ENCODE results near the gene DPRX. TPM values are rescaled to one million over a fixed set of nuclear protein-coding genes. Genes with fewer than 3 reads are reported as not detected.
"Not testable (repeated sequence)": the region's sequence is repeated elsewhere in the genome, so short reads cannot be mapped to it uniquely, and the experiment has no call there.

DPRX gene
- total RNA-seq, 2 experiments from 2014 or later = not detected

GRCh38 chr19:53649746-53650593 lies 18.2 kb downstream of the DPRX start:
- ATAC-seq (no peak), DNase-seq (no peak)
- peaks cover 8% of the 10 kb centered on the region for H3K9me3 Mint-ChIP-seq (ENCODE audit: low read depth)
- POLR2A ChIA-PET = no interaction called here
- CTCF ChIA-PET = no interaction called here
- H3K36me3 Mint-ChIP-seq (ENCODE audit: low read depth) = peaks cover 2% of the 10 kb centered on the region
- H3K4me3 Mint-ChIP-seq = no peak overlapping the region
- H3K4me1 Mint-ChIP-seq = no peaks in the 10 kb centered on the region
- intact Hi-C loops (cut with DNase I, micrococcal nuclease) = no loop called here
- no peaks in the 10 kb centered on the region for H3K27me3 Mint-ChIP-seq
- no peak overlapping the region for H3K27ac Mint-ChIP-seq

- Mint-ChIP-seq H3K27ac (no peak overlapping the region), H3K9me3 (ENCODE audit: low read depth) (peaks cover 12% of the 10 kb centered on the region), H3K27me3 (no peaks in the 10 kb centered on the region), H3K36me3 (ENCODE audit: low read depth) (peaks cover 3% of the 10 kb centered on the region), H3K4me3 (no peak overlapping the region), H3K4me1 (no peaks in the 10 kb centered on the region)
- CTCF ChIA-PET = no interaction called here
- POLR2A ChIA-PET = interaction anchor here (0.6 kb wide), 1 partner anchor 118 kb away, joined by 3 read pairs; no protein-coding TSS in a partner anchor
- no peak for ATAC-seq
- no peak for DNase-seq
- intact Hi-C loops (cut with DNase I, micrococcal nuclease) = no loop called here
These were observed 20.7 kb downstream of the DPRX start for GRCh38 chr19:53652476-53652875.

GRCh38 chr19:53655042-53655665 lies 23.4 kb downstream of the DPRX start:
- intact Hi-C loops (cut with DNase I, micrococcal nuclease) = no loop called here
- ChIA-PET POLR2A (no interaction called here), CTCF (no interaction called here)
- DNase-seq (no peak), ATAC-seq (no peak)
- H3K9me3 Mint-ChIP-seq (ENCODE audit: low read depth) = peaks cover 12% of the 10 kb centered on the region
- no peak overlapping the region for H3K27ac Mint-ChIP-seq
- no peaks in the 10 kb centered on the region for H3K4me1 Mint-ChIP-seq
- H3K36me3 Mint-ChIP-seq (ENCODE audit: low read depth) = peaks cover 1% of the 10 kb centered on the region
- H3K27me3 Mint-ChIP-seq = no peaks in the 10 kb centered on the region
- H3K4me3 Mint-ChIP-seq = no peak overlapping the region

GRCh38 chr19:53657330-53657729 lies 25.5 kb downstream of the DPRX start:
- ChIA-PET CTCF (no interaction called here), POLR2A (no interaction called here)
- peaks cover 15% of the 10 kb centered on the region for H3K9me3 Mint-ChIP-seq (ENCODE audit: low read depth)
- no peak overlapping the region for H3K27ac Mint-ChIP-seq
- no peak for ATAC-seq
- peaks cover 1% of the 10 kb centered on the region for H3K36me3 Mint-ChIP-seq (ENCODE audit: low read depth)
- no peak for DNase-seq
- no peak overlapping the region for H3K4me3 Mint-ChIP-seq
- intact Hi-C loops (cut with DNase I, micrococcal nuclease) = no loop called here
- no peaks in the 10 kb centered on the region for H3K4me1 Mint-ChIP-seq
- no peaks in the 10 kb centered on the region for H3K27me3 Mint-ChIP-seq

- H3K36me3 Mint-ChIP-seq (ENCODE audit: low read depth) = peaks cover 1% of the 10 kb centered on the region
- POLR2A ChIA-PET = no interaction called here
- no peaks in the 10 kb centered on the region for H3K27me3 Mint-ChIP-seq
- intact Hi-C loops (cut with DNase I, micrococcal nuclease) = no loop called here
- CTCF ChIA-PET = no interaction called here
- ATAC-seq = no peak
- no peaks in the 10 kb centered on the region for H3K4me1 Mint-ChIP-seq
- no peak overlapping the region for H3K4me3 Mint-ChIP-seq
- peaks cover 14% of the 10 kb centered on the region for H3K9me3 Mint-ChIP-seq (ENCODE audit: low read depth)
- no peak overlapping the region for H3K27ac Mint-ChIP-seq
- DNase-seq = no peak
These were observed 26.0 kb downstream of the DPRX start for GRCh38 chr19:53657778-53658177.

- Mint-ChIP-seq H3K27ac (no peak overlapping the region), H3K4me1 (no peaks in the 10 kb centered on the region), H3K4me3 (no peak overlapping the region), H3K9me3 (ENCODE audit: low read depth) (peaks cover 13% of the 10 kb centered on the region), H3K36me3 (ENCODE audit: low read depth) (peaks cover 1% of the 10 kb centered on the region), H3K27me3 (no peaks in the 10 kb centered on the region)
- ChIA-PET POLR2A (no interaction called here), CTCF (interaction anchor here (0.6 kb wide), 1 partner anchor 878 kb away, joined by 3 read pairs; no protein-coding TSS in a partner anchor)
- no peak for ATAC-seq
- intact Hi-C loops (cut with DNase I, micrococcal nuclease) = no loop called here
- DNase-seq = peak; percentile 14
These were observed 27.5 kb downstream of the DPRX start for GRCh38 chr19:53659292-53659691.

GRCh38 chr19:53660584-53660983 lies 28.8 kb downstream of the DPRX start:
- intact Hi-C loops (cut with DNase I, micrococcal nuclease) = no loop called here
- CTCF ChIA-PET = interaction anchor here (1.2 kb wide), 1 partner anchor 28 kb away, joined by 3 read pairs; no protein-coding TSS in a partner anchor
- DNase-seq = no peak

GRCh38 chr19:53662209-53662608 lies 30.4 kb downstream of the DPRX start:
- POLR2A ChIA-PET = no interaction called here
- intact Hi-C loops (cut with DNase I, micrococcal nuclease) = no loop called here
- Mint-ChIP-seq H3K27me3 (no peaks in the 10 kb centered on the region), H3K4me3 (no peak overlapping the region), H3K9me3 (ENCODE audit: low read depth) (peaks cover 7% of the 10 kb centered on the region), H3K27ac (no peak overlapping the region), H3K4me1 (no peaks in the 10 kb centered on the region), H3K36me3 (ENCODE audit: low read depth) (no peaks in the 10 kb centered on the region)
- ATAC-seq (no peak), DNase-seq (no peak)
- CTCF ChIA-PET = no interaction called here

More at GRCh38 chr19:53660584-53660983, 28.8 kb downstream of the DPRX start:
- no peak for ATAC-seq
- POLR2A ChIA-PET = no interaction called here
- Mint-ChIP-seq H3K4me1 (no peaks in the 10 kb centered on the region), H3K27me3 (no peaks in the 10 kb centered on the region), H3K9me3 (ENCODE audit: low read depth) (peaks cover 10% of the 10 kb centered on the region), H3K27ac (no peak overlapping the region), H3K36me3 (ENCODE audit: low read depth) (no peaks in the 10 kb centered on the region), H3K4me3 (no peak overlapping the region)

GRCh38 chr19:53664152-53664551 lies 32.4 kb downstream of the DPRX start:
- Mint-ChIP-seq H3K4me3 (no peak overlapping the region), H3K36me3 (ENCODE audit: low read depth) (no peaks in the 10 kb centered on the region), H3K27ac (no peak overlapping the region), H3K4me1 (no peaks in the 10 kb centered on the region), H3K27me3 (no peaks in the 10 kb centered on the region), H3K9me3 (ENCODE audit: low read depth) (peaks cover 7% of the 10 kb centered on the region)
- ChIA-PET POLR2A (no interaction called here), CTCF (interaction anchor here (0.5 kb wide), 1 partner anchor 223 kb away, joined by 3 read pairs; no protein-coding TSS in a partner anchor)
- no peak for ATAC-seq
- no peak for DNase-seq
- intact Hi-C loops (cut with DNase I, micrococcal nuclease) = no loop called here

- ATAC-seq (no peak), DNase-seq (no peak)
- ChIA-PET CTCF (no interaction called here), POLR2A (no interaction called here)
- Mint-ChIP-seq H3K27me3 (no peaks in the 10 kb centered on the region), H3K4me3 (no peak overlapping the region), H3K4me1 (no peaks in the 10 kb centered on the region), H3K9me3 (ENCODE audit: low read depth) (peaks cover 7% of the 10 kb centered on the region), H3K27ac (no peak overlapping the region), H3K36me3 (ENCODE audit: low read depth) (no peaks in the 10 kb centered on the region)
- intact Hi-C loops (cut with DNase I, micrococcal nuclease) = no loop called here
These were observed 33.0 kb downstream of the DPRX start for GRCh38 chr19:53664760-53665159.

- H3K9me3 Mint-ChIP-seq (ENCODE audit: low read depth); H3K36me3 Mint-ChIP-seq (ENCODE audit: low read depth); intact Hi-C loops (cut with DNase I, micrococcal nuclease); H3K27ac Mint-ChIP-seq; H3K4me1 Mint-ChIP-seq; DNase-seq; H3K4me3 Mint-ChIP-seq; POLR2A ChIA-PET; ATAC-seq; H3K27me3 Mint-ChIP-seq; CTCF ChIA-PET: not testable (repeated sequence)
These were observed 34.5 kb downstream of the DPRX start for GRCh38 chr19:53666331-53666730.

- H3K4me3 Mint-ChIP-seq; CTCF ChIA-PET; POLR2A ChIA-PET; H3K27me3 Mint-ChIP-seq; ATAC-seq; intact Hi-C loops (cut with DNase I, micrococcal nuclease); H3K9me3 Mint-ChIP-seq (ENCODE audit: low read depth); H3K36me3 Mint-ChIP-seq (ENCODE audit: low read depth); DNase-seq; H3K4me1 Mint-ChIP-seq; H3K27ac Mint-ChIP-seq: not testable (repeated sequence)
These were observed 37.0 kb downstream of the DPRX start for GRCh38 chr19:53668804-53669203.
